H1 (cell line): Measurements from ENCODE around the gene TYW5. TPM values are rescaled to one million over a fixed set of nuclear protein-coding genes. Genes with fewer than 3 reads are reported as not detected.

Experiments used
- CTCF ChIA-PET: fragments of 300-600 bp; sonication (Branson Sonifier 250); formaldehyde crosslinking; loops from one replicate; lab custom pipeline; 2021; ENCODE audit not compliant: partially characterized antibody; lab: Charles Lee
- POLR2A ChIA-PET: fragments of 300-600 bp; sonication (Branson Sonifier 250); formaldehyde crosslinking; loops from one replicate; lab custom pipeline; 2021; ENCODE audit warnings: inconsistent platforms; ENCODE audit not compliant: partially characterized antibody; lab: Charles Lee
- DNase-seq, 2 experiments: peaks; one replicate each; pipeline versions ENCODE4 v3.0.0 to v3.0.0-alpha.2; 2010 to 2022; ENCODE audit warnings: low spot score in 2 of 2, low read depth in 1 of 2, mixed read lengths in 1 of 2
- FAIRE-seq: peaks from 2 replicates; lab custom pipeline; 2011; peaks lifted over from hg19 to GRCh38; lab: Jason Lieb, UNC
- H2AFZ ChIP-seq: 2 replicates; pipeline ENCODE4 v1.8.1; 2012; ENCODE audit warnings: low read length, inconsistent platforms
- H2AK5ac ChIP-seq: 2 replicates; pipeline ENCODE4 v1.6.1; 2013; ENCODE audit warnings: low read depth, low read length
- H2BK120ac ChIP-seq: replicated peaks from 2 replicates; pipeline ENCODE3; 2013; ENCODE audit warnings: low read depth, low read length, inconsistent platforms
- H2BK12ac ChIP-seq: 2 replicates; pipeline ENCODE4 v1.6.1; 2013; ENCODE audit warnings: low read depth, low read length
- H2BK15ac ChIP-seq: 2 replicates; pipeline ENCODE4 v1.6.1; 2013; ENCODE audit warnings: low read length
- H2BK20ac ChIP-seq: 2 replicates; pipeline ENCODE4 v1.6.1; 2013; ENCODE audit warnings: low read length
- H2BK5ac ChIP-seq: 2 replicates; pipeline ENCODE4 v1.6.1; 2013; ENCODE audit warnings: low read depth, low read length
- H3K14ac ChIP-seq: 2 replicates; pipeline ENCODE4 v1.6.1; 2013; ENCODE audit warnings: inconsistent platforms; ENCODE audit not compliant: insufficient read length
- H3K18ac ChIP-seq: 2 replicates; pipeline ENCODE4 v1.6.1; 2013; ENCODE audit warnings: low read length; ENCODE audit errors: extremely low read depth
- H3K23ac ChIP-seq: 2 replicates; pipeline ENCODE4 v1.6.1; 2013; ENCODE audit warnings: inconsistent platforms; ENCODE audit not compliant: insufficient read length
- H3K23me2 ChIP-seq: 2 replicates; pipeline ENCODE4 v1.6.1; 2013; ENCODE audit warnings: low read depth, low read length
- H3K27ac ChIP-seq: 2 replicates; pipeline ENCODE4 v1.6.1; 2011; ENCODE audit warnings: low read depth, low read length, inconsistent platforms
- H3K27me3 ChIP-seq, 4 experiments: replicated peaks in 1 of 4; 1 replicate in 1 of 4; 2 replicates in 3 of 4; pipeline versions ENCODE4 v1.6.1 to v1.8.1; 2011 to 2013; ENCODE audit warnings: low read length in 3 of 4, mild to moderate bottlenecking in 3 of 4, inconsistent platforms in 2 of 4, mixed read lengths in 2 of 4, moderate library complexity in 1 of 4; ENCODE audit not compliant: control insufficient read depth in 3 of 4, insufficient read depth in 3 of 4; ENCODE audit errors: extremely low read depth in 1 of 4
- H3K36me3 ChIP-seq, 4 experiments: 2 replicates each; pipeline versions ENCODE4 v1.6.1 to v1.8.1; 2011 to 2013; ENCODE audit warnings: mild to moderate bottlenecking in 4 of 4, low read length in 3 of 4, moderate library complexity in 2 of 4, control low read depth in 1 of 4, inconsistent platforms in 1 of 4; ENCODE audit not compliant: insufficient read depth in 4 of 4, control insufficient read depth in 2 of 4
- H3K4ac ChIP-seq: replicated peaks from 2 replicates; pipeline ENCODE3; 2013; ENCODE audit warnings: low read length, low read depth, mixed read lengths, inconsistent platforms; ENCODE audit not compliant: insufficient read length
- H3K4me1 ChIP-seq, 4 experiments: replicated peaks in 1 of 4; 1 replicate in 1 of 4; 2 replicates in 3 of 4; pipeline versions ENCODE4 v1.6.1 to v1.8.1; 2011 to 2013; ENCODE audit warnings: low read length in 3 of 4, inconsistent platforms in 2 of 4, mixed read lengths in 1 of 4; ENCODE audit not compliant: insufficient read depth in 4 of 4, control insufficient read depth in 3 of 4
- H3K4me2 ChIP-seq, 2 experiments: 2 replicates each; pipeline versions ENCODE4 v1.6.1 to v1.8.1; 2011 to 2013; ENCODE audit warnings: low read depth in 2 of 2, low read length in 2 of 2, control low read depth in 1 of 2, inconsistent platforms in 1 of 2, mild to moderate bottlenecking in 1 of 2; ENCODE audit not compliant: insufficient read depth in 1 of 2
- H3K4me3 ChIP-seq, 4 experiments: fragments of 200-600, 300-600 bp in 1 of 4; sonication (generic), shearing (Covaris generic), sonication (Bioruptor Twin) in 1 of 4; 2 replicates each; pipeline versions ENCODE4 v1.5.1 to v1.8.1; 2011 to 2016; ENCODE audit warnings: low read length in 4 of 4, low read depth in 3 of 4, control low read depth in 2 of 4, inconsistent platforms in 2 of 4, mild to moderate bottlenecking in 2 of 4, mixed read lengths in 1 of 4, moderate library complexity in 1 of 4; ENCODE audit not compliant: insufficient read depth in 2 of 4; ENCODE audit errors: extremely low read depth in 1 of 4
- H3K56ac ChIP-seq: replicated peaks from 2 replicates; pipeline ENCODE3; 2013; ENCODE audit warnings: low read depth, mild to moderate bottlenecking, mixed read lengths, low read length, inconsistent platforms; ENCODE audit not compliant: insufficient read length
- H3K79me1 ChIP-seq: 2 replicates; pipeline ENCODE4 v1.6.1; 2013; ENCODE audit warnings: low read depth, low read length, control low read depth
- H3K79me2 ChIP-seq, 2 experiments: 2 replicates each; pipeline versions ENCODE4 v1.6.1 to v1.8.1; 2012 to 2013; ENCODE audit warnings: low read length in 2 of 2, mild to moderate bottlenecking in 2 of 2, inconsistent platforms in 1 of 2; ENCODE audit not compliant: insufficient read depth in 2 of 2, control insufficient read depth in 1 of 2
- H3K9ac ChIP-seq, 4 experiments: replicated peaks in 1 of 4; 1 replicate in 1 of 4; 2 replicates in 3 of 4; pipeline versions ENCODE4 v1.6.1 to v1.8.1; 2011 to 2013; ENCODE audit warnings: low read depth in 3 of 4, low read length in 3 of 4, control low read depth in 2 of 4, mild to moderate bottlenecking in 2 of 4, moderate library complexity in 2 of 4, inconsistent platforms in 1 of 4; ENCODE audit errors: extremely low read depth in 1 of 4
- H3K9me3 ChIP-seq, 2 experiments: 2 replicates each; pipeline versions ENCODE4 v1.6.1 to v1.8.1; 2012 to 2013; ENCODE audit warnings: mild to moderate bottlenecking in 2 of 2, moderate library complexity in 2 of 2, control low read depth in 1 of 2, inconsistent platforms in 1 of 2, low read depth in 1 of 2, low read length in 1 of 2, mixed read lengths in 1 of 2; ENCODE audit not compliant: insufficient read depth in 2 of 2
- H4K20me1 ChIP-seq, 2 experiments: replicated peaks in 1 of 2; 2 replicates each; pipeline versions ENCODE3 to v1.8.1; 2011 to 2013; ENCODE audit warnings: inconsistent platforms in 2 of 2, low read length in 2 of 2, mild to moderate bottlenecking in 1 of 2; ENCODE audit not compliant: insufficient read depth in 2 of 2, control insufficient read depth in 1 of 2
- H4K5ac ChIP-seq: 2 replicates; pipeline ENCODE4 v1.6.1; 2013; ENCODE audit warnings: low read length, low read depth, mixed read lengths, inconsistent platforms; ENCODE audit not compliant: insufficient read length
- H4K8ac ChIP-seq: 2 replicates; pipeline ENCODE4 v1.8.0; 2013; ENCODE audit warnings: mild to moderate bottlenecking, moderate library complexity, low read length, inconsistent platforms; ENCODE audit not compliant: insufficient read depth; ENCODE audit errors: extremely low read depth
- H4K91ac ChIP-seq: replicated peaks from 2 replicates; pipeline ENCODE3; 2013; ENCODE audit warnings: low read length, mixed read lengths, inconsistent platforms; ENCODE audit not compliant: insufficient read length
- BRCA1 ChIP-seq: IDR thresholded peaks from 2 replicates; pipeline ENCODE4 v1.6.1; 2012; ENCODE audit warnings: low read depth, low read length, improper control_type of control experiment
- CBX5 ChIP-seq: fragments of 300-800, 300-1000 bp; sonication (generic); IDR thresholded peaks from 2 replicates; pipeline ENCODE4 v1.7.1; 2016; ENCODE audit warnings: antibody characterized with exemption, low read length, low read depth
- CEBPB ChIP-seq: IDR thresholded peaks from 2 replicates; pipeline ENCODE4 v1.6.1; 2012; ENCODE audit warnings: low read depth, low read length
- CHD2 ChIP-seq: IDR thresholded peaks from 2 replicates; pipeline ENCODE4 v1.6.1; 2012; ENCODE audit warnings: low read length, improper control_type of control experiment
- EZH2 ChIP-seq: fragments of 200-600 bp; sonication (generic); IDR thresholded peaks from 2 replicates; pipeline ENCODE4 v1.7.1; 2012; ENCODE audit warnings: low read depth, mild to moderate bottlenecking, moderate library complexity, low read length, inconsistent platforms; ENCODE audit not compliant: severe bottlenecking
- GTF2F1 ChIP-seq: IDR thresholded peaks from 2 replicates; pipeline ENCODE4 v1.6.1; 2012; ENCODE audit warnings: low read depth, low read length, improper control_type of control experiment, borderline replicate concordance
- JUN ChIP-seq: IDR thresholded peaks from 2 replicates; pipeline ENCODE4 v1.6.1; 2011; ENCODE audit warnings: low read depth, mild to moderate bottlenecking, improper control_type of control experiment, low read length
- NRF1 ChIP-seq: IDR thresholded peaks from 2 replicates; pipeline ENCODE4 v1.6.1; 2011; ENCODE audit warnings: mild to moderate bottlenecking, low read depth, low read length, improper control_type of control experiment
- PHF8 ChIP-seq: fragments of 200-600 bp; sonication (generic); conservative IDR thresholded peaks from 2 replicates; pipeline ENCODE4 v1.7.1; 2012; ENCODE audit warnings: low read depth, mild to moderate bottlenecking, inconsistent platforms, low read length, moderate library complexity
- RFX5 ChIP-seq: IDR thresholded peaks from 2 replicates; pipeline ENCODE4 v1.6.1; 2011; ENCODE audit warnings: low read depth, low read length, improper control_type of control experiment, borderline replicate concordance
- WGBS, 2 experiments: shearing (Covaris generic) in 1 of 2; methylation state at CpG; one replicate each; pipeline versions ENCODE4 v1.1.6 to v1.1.7; 2013 to 2015; ENCODE audit warnings: low lambda C conversion rate in 2 of 2, mixed read lengths in 2 of 2, inconsistent platforms in 1 of 2, low coverage in 1 of 2, missing lambda C conversion rate in 1 of 2; ENCODE audit not compliant: insufficient replicate concordance in 2 of 2, insufficient coverage in 1 of 2, insufficient read length in 1 of 2; ENCODE audit errors: extremely low coverage in 1 of 2, missing lambda C conversion rate in 1 of 2; 5-methylcytosine and 5-hydroxymethylcytosine counted together
- polyA plus RNA-seq, 7 experiments: library from polyadenylated mRNA; depleted of rRNA in 3 of 7; stranded (reverse) in 5 of 7; unstranded in 2 of 7; fragments of >200 nt in 5 of 7; fragments of 200-250 nt in 2 of 7; gene quantifications; 1 replicate in 5 of 7; 2 replicates in 1 of 7; 4 replicates in 1 of 7; pipeline versions ENCODE4 v1.2.1 to v1.2.3, GENCODE V29; 2011 to 2013; ENCODE audit warnings: missing spikeins in 2 of 7, mixed read lengths in 2 of 7
- total RNA-seq: library from RNA; stranded (reverse); fragmentation: NEBNext Ultra II Directional; extraction: Animal tissue kit (Norgen Biotek cat#: 25700); gene quantifications from 2 replicates; pipeline ENCODE4 v1.2.1, GENCODE V29; 2021
- TF ChIP-seq, protein P1 (sequence below): IDR thresholded peaks from 2 replicates; pipeline ENCODE4 v1.6.1; 2012; ENCODE audit warnings: inconsistent platforms
- TF ChIP-seq, protein P2 (sequence below): IDR thresholded peaks from 2 replicates; pipeline ENCODE4 v1.6.1; 2012; ENCODE audit warnings: low read length, inconsistent platforms

TYW5 gene
- total and polyA plus RNA-seq, 2 of the 8 experiments (the other 6 are each of a cell fraction or from before 2014, with no cell fraction given), result 5.4 to 11.3 TPM

DNA sequence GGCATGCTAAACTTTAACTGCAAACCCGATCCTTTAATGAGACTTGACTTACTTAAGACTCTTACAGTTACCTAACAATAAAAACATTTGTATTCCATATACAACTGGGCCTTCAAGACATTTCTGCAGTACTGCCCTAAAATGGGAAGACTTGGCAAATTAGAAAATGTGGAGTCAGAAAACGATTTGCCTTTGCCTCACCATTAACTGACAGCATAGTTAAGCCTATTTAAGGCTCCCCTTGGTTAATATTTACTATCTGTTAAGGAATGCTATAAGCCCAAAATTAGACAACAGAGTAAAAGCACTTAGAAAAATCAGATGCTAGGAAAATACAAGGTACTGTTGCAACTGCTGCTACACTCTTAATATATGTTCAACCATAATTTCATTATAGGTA, 18.7 kb downstream of the TYW5 start:
- FAIRE-seq, result no peak
- no peak overlapping the region for H3K56ac ChIP-seq
- no peaks in the 10 kb centered on the region for H3K79me2 ChIP-seq
- H3K79me1 ChIP-seq, result no peaks in the 10 kb centered on the region; the same call in 1 of the 2 replicates
- no peaks in the 10 kb centered on the region for H3K27me3 ChIP-seq
- no peak overlapping the region for H4K91ac ChIP-seq
- WGBS, 2 experiments, result 91% methylated on average over 2 of the region's 2 CpGs; no CpG with 5 or more reads in 1 of the 2 experiments
- no peaks in the 10 kb centered on the region; the same call in 1 of the 2 replicates for H3K23me2 ChIP-seq
- no peak for DNase-seq
- no peak overlapping the region for H3K14ac ChIP-seq
- no peak overlapping the region for H3K4me3 ChIP-seq
- H4K8ac ChIP-seq, result no peak overlapping the region
- no peaks in the 10 kb centered on the region for H4K20me1 ChIP-seq
- H2AFZ ChIP-seq, result no peak overlapping the region
- H3K23ac ChIP-seq, result no peak overlapping the region
- no peak overlapping the region for H2BK5ac ChIP-seq
- ChIA-PET POLR2A (interaction anchor here (1.8 kb wide), 1 partner anchor 21 kb away, joined by 4 read pairs; no protein-coding TSS in a partner anchor), CTCF (no interaction called here)
- no peak overlapping the region for H4K5ac ChIP-seq
- H3K4me1 ChIP-seq, result no peaks in the 10 kb centered on the region
- H2BK20ac ChIP-seq, result no peak overlapping the region
- H3K9me3 ChIP-seq, result no peaks in the 10 kb centered on the region
- no peak overlapping the region for H2BK12ac ChIP-seq
- no peak overlapping the region for H3K4me2 ChIP-seq
- no peak overlapping the region for H2BK15ac ChIP-seq
- no peak overlapping the region for H3K18ac ChIP-seq
- no peak overlapping the region for H3K9ac ChIP-seq
- H3K36me3 ChIP-seq, result peaks cover 4 to 64% (median 21%) of the 10 kb centered on the region in 4 experiments
- no peak overlapping the region for H2BK120ac ChIP-seq
- H3K4ac ChIP-seq, result no peak overlapping the region
- H3K27ac ChIP-seq, result no peak overlapping the region
- H2AK5ac ChIP-seq, result no peak overlapping the region
- TF ChIP-seq PHF8 (no peak), GTF2F1 (no peak), BRCA1 (no peak), CEBPB (no peak), EZH2 (no peak), NRF1 (no peak), CBX5 (no peak), JUN (no peak), CHD2 (no peak), RFX5 (no peak)
- TF ChIP-seq, protein P1, sequence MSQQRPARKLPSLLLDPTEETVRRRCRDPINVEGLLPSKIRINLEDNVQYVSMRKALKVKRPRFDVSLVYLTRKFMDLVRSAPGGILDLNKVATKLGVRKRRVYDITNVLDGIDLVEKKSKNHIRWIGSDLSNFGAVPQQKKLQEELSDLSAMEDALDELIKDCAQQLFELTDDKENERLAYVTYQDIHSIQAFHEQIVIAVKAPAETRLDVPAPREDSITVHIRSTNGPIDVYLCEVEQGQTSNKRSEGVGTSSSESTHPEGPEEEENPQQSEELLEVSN, result no peak
- TF ChIP-seq, protein P2, sequence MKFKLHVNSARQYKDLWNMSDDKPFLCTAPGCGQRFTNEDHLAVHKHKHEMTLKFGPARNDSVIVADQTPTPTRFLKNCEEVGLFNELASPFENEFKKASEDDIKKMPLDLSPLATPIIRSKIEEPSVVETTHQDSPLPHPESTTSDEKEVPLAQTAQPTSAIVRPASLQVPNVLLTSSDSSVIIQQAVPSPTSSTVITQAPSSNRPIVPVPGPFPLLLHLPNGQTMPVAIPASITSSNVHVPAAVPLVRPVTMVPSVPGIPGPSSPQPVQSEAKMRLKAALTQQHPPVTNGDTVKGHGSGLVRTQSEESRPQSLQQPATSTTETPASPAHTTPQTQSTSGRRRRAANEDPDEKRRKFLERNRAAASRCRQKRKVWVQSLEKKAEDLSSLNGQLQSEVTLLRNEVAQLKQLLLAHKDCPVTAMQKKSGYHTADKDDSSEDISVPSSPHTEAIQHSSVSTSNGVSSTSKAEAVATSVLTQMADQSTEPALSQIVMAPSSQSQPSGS, result no peak
